HG02571 (cell line): ENCODE results near the gene RBM46.
"Not testable (repeated sequence)": the region's sequence is repeated elsewhere in the genome, so short reads cannot be mapped to it uniquely, and the experiment has no call there.

Experiments
- ATAC-seq: cut with Tn5 transposase; IDR thresholded peaks from one replicate; pipeline ENCODE4 v1.9.1; 2021; ENCODE audit warnings: mild to moderate bottlenecking, moderate library complexity; ENCODE audit not compliant: unreplicated experiment

The RBM46 gene

GRCh38 chr4:154836030-154836429 lies 55.0 kb downstream of the RBM46 start:
- no peak for ATAC-seq

GRCh38 chr4:154836513-154836912 lies 55.4 kb downstream of the RBM46 start:
- ATAC-seq = no peak

- no peak for ATAC-seq
These were observed 57.1 kb downstream of the RBM46 start for GRCh38 chr4:154838155-154838554.

- ATAC-seq = no peak
These were observed 57.6 kb downstream of the RBM46 start for GRCh38 chr4:154838694-154839093.

GRCh38 chr4:154854362-154854761 lies 73.3 kb downstream of the RBM46 start:
- ATAC-seq = no peak

- ATAC-seq = no peak
These were observed 77.1 kb downstream of the RBM46 start for GRCh38 chr4:154858166-154858565.

GRCh38 chr4:154868414-154869194 lies 87.5 kb downstream of the RBM46 start:
- ATAC-seq = no peak

GRCh38 chr4:154869301-154869700 lies 88.2 kb downstream of the RBM46 start:
- no peak for ATAC-seq

GRCh38 chr4:154872198-154872597 lies 91.1 kb downstream of the RBM46 start:
- no peak for ATAC-seq

GRCh38 chr4:154874049-154874448 lies 93.0 kb downstream of the RBM46 start:
- ATAC-seq = not testable (repeated sequence)

- no peak for ATAC-seq
These were observed 96.2 kb downstream of the RBM46 start for GRCh38 chr4:154877110-154877760.
